Heart left ventricle (tissue), 16 donors: ENCODE data around the gene KDM7A. TPM values are rescaled to one million over a fixed set of nuclear protein-coding genes. Genes with fewer than 3 reads are reported as not detected.

Experiments used
- ATAC-seq, 4 donors: fragments of 200-7000 bp; cut with Tn5 transposase; one replicate each; pipeline ENCODE4 v1.9.1; 2020 to 2022; ENCODE audit warnings: moderate library complexity in 4 of 4, mild to moderate bottlenecking in 3 of 4, moderate number of reproducible peaks in 1 of 4
- DNase-seq, 5 donors: peaks; one replicate each; pipeline ENCODE4 v3.0.0-alpha.2; 2020
- H3K27ac ChIP-seq, 12 donors: fragments of 200-600 bp; sonication (generic) in 4 of 12; one replicate each; pipeline versions ENCODE4 v1.5.0 to v1.8.0; 2016 to 2022; ENCODE audit warnings: mild to moderate bottlenecking in 2 of 12
- H3K27me3 ChIP-seq, 9 donors: fragments of 200-600 bp; sonication (generic) in 2 of 9; one replicate each; pipeline versions ENCODE4 v1.5.1 to v1.8.0; 2016 to 2022; ENCODE audit warnings: mild to moderate bottlenecking in 3 of 9
- H3K36me3 ChIP-seq, 9 donors: fragments of 200-600 bp; sonication (generic) in 2 of 9; one replicate each; pipeline versions ENCODE4 v1.5.0 to v1.8.0; 2018 to 2022; ENCODE audit warnings: mild to moderate bottlenecking in 2 of 9
- H3K4me1 ChIP-seq, 12 donors: fragments of 200-600 bp; sonication (generic) in 4 of 12; one replicate each; pipeline versions ENCODE4 v1.5.0 to v1.8.0; 2016 to 2022; ENCODE audit warnings: mild to moderate bottlenecking in 3 of 12
- H3K4me3 ChIP-seq, 12 donors: fragments of 200-600 bp; sonication (generic) in 4 of 12; one replicate each; pipeline versions ENCODE4 v1.5.0 to v1.8.0; 2017 to 2022; ENCODE audit warnings: mild to moderate bottlenecking in 9 of 12, moderate library complexity in 4 of 12
- H3K9me3 ChIP-seq, 12 donors: fragments of 200-600 bp; sonication (generic) in 4 of 12; one replicate each; pipeline versions ENCODE4 v1.5.0 to v1.8.0; 2016 to 2022; ENCODE audit warnings: mild to moderate bottlenecking in 1 of 12
- POLR2A ChIP-seq, 2 donors: fragments of 450-650 bp; IDR thresholded peaks; one replicate each; pipeline ENCODE4 v1.6.1; 2017; ENCODE audit warnings: antibody characterized with exemption in 2 of 2, mild to moderate bottlenecking in 2 of 2, moderate library complexity in 2 of 2
- WGBS, 4 donors: extraction: QIAGEN DNeasy Blood & Tissue Kit in 2 of 4; methylation state at CpG; one replicate each; pipeline versions ENCODE4 v1.1.5 to v1.1.7; 2013 to 2018; 5-methylcytosine and 5-hydroxymethylcytosine counted together
- intact Hi-C, 10 donors: fragments of 100-400 bp; cut with DNase I; formaldehyde crosslinking; loops; one replicate each; pipeline versions ENCODE4 v1.11.1 to v1.14.2; 2022
- polyA plus RNA-seq, 2 donors: library from polyadenylated mRNA; stranded (reverse); fragments of 200-250 nt; gene quantifications; one replicate each; pipeline ENCODE4 v1.2.3, GENCODE V29; 2013
- total RNA-seq, 9 donors: library from RNA; depleted of rRNA in 2 of 9; stranded (reverse); fragments of >200 nt in 2 of 9; fragmentation: NEBNext Ultra II Directional in 3 of 9; extraction: Animal tissue kit (Norgen Biotek cat#: 25700) in 3 of 9; gene quantifications; one replicate each; pipeline versions ENCODE4 v1.1.0 to v1.2.4, GENCODE V29; 2016 to 2023
- TF ChIP-seq, protein P1 (sequence below), 12 donors: fragments of 200-600 bp; sonication (generic) in 4 of 12; IDR thresholded peaks; one replicate each; pipeline versions ENCODE4 v1.5.0 to v1.8.0; 2018 to 2022; ENCODE audit warnings: antibody characterized with exemption in 12 of 12, mild to moderate bottlenecking in 5 of 12
- donor health status: ischemic (EF 13 %, LVEDD 7.1; RV severe dilation, severe dysfunction).
- donor health status: healthy with polysubstance abuse.
- donor health status: DM: no; HTN: yes; CAD: no.
- donor health status: DM: no; HTN: no; CAD: no.
- donor health status: ischemic (EF 25% LVEDD 6.9; RV normal size, moderate dysfunction).
- donor health status: ischemic (EF 25% LVEDD 5.7; RV mildly dilated, moderate dysfunction).
- donor health status: healthy.
- donor health status: DM: yes; HTN: yes; CAD: no.
- donor health status: ischemic (EF 35%, LVEDD 5.7; RV mildly dilated, moderate dysfunction).
- donor health status: nonischemic (EF 11% LVEDD 7.7; RV severe dilation, severe dysfunction).
- donor health status: DM: yes; HTN: yes; CAD: no.
- donor health status: PGD.
- donor health status: ischemic (EF 29% LVEDD 5.4; RV normal size, mild dysfunction).
- donor health status: nonischemic (EF 23%, LVEDD 6.1; RV moderate dilation, normal function).

Gene KDM7A
- total and polyA plus RNA-seq, 11 donors: 3.0 to 18.7 (median 9.1) TPM

DNA sequence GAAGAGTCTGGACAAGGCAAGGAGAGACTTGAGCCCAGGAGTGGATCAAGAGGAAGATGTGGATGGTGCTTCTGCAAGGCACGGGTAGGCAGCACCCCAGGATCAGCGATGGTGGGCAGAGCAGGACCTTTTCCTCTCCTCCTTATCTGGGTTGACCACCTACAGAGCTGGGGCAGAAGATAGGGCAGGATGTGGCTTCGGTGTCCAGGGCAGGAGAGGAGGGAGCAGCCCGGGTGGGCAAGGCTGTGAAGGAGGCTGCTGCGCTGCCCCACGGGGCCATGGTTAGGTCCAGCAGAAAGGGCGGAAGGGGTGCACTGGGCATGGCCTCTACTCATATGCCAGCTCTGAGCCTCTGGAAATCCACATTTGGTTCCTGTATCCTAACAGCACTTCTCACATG is 94.0 kb downstream of the KDM7A start:
- peak in 1 of 4 donors; percentile 9 for ATAC-seq
- TF ChIP-seq, protein P1, sequence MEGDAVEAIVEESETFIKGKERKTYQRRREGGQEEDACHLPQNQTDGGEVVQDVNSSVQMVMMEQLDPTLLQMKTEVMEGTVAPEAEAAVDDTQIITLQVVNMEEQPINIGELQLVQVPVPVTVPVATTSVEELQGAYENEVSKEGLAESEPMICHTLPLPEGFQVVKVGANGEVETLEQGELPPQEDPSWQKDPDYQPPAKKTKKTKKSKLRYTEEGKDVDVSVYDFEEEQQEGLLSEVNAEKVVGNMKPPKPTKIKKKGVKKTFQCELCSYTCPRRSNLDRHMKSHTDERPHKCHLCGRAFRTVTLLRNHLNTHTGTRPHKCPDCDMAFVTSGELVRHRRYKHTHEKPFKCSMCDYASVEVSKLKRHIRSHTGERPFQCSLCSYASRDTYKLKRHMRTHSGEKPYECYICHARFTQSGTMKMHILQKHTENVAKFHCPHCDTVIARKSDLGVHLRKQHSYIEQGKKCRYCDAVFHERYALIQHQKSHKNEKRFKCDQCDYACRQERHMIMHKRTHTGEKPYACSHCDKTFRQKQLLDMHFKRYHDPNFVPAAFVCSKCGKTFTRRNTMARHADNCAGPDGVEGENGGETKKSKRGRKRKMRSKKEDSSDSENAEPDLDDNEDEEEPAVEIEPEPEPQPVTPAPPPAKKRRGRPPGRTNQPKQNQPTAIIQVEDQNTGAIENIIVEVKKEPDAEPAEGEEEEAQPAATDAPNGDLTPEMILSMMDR (IDR thresholded peaks at IDR 0.05): no peak
- TF ChIP-seq POLR2A (IDR thresholded peaks at IDR 0.05): no peak

DNA sequence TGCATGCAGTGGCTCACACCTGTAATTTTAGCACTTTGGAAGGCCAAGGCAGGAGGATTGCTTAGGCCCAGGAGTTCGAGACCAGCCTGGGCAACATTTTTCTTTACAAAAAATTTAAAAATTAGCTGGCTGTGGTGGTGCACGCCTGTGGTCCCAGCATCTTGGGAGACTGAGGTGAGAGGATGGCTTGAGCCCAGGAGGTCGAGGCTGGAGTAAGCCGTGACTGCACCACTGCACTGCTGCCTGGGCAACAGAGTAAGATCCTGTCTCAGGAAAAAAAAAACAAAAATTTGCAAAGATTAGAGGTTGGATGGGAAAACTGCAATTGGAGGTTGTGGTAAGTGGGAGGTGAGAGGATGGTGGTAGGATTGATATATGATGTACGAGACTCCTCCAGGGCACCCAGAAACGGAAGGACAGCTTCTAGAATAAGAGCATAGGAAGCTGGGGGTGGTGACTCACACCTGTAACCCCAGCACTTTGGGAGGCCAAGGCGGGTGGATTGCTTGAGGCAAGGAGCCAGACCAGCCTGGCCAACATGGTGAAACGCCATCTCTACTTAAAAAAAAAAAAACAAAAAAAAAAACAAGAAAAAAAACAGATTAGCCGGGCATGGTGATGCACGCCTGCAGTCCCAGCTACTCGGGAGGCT is 94.9 kb downstream of the KDM7A start:
- Histone ChIP-seq H3K4me1 (peaks cover 0 to 16% (median 0%) of the 10 kb centered on the region in 12 donors), H3K36me3 (peaks cover 0 to 7% (median 0%) of the 10 kb centered on the region in 9 donors), H3K27me3 (no peaks in the 10 kb centered on the region), H3K27ac (no peak overlapping the region), H3K4me3 (no peak overlapping the region), H3K9me3 (no peaks in the 10 kb centered on the region)
- TF ChIP-seq, protein P1 (IDR thresholded peaks at IDR 0.05): no peak
- no peak for TF ChIP-seq POLR2A (IDR thresholded peaks at IDR 0.05)
- intact Hi-C loops: no loop called here
- DNase-seq (no peak), ATAC-seq (no peak)
- 89 to 96% (median 93%) methylated on average over 11 of the region's 11 CpGs for WGBS, 4 donors

More for the DNA sequence above, 94.0 kb downstream of the KDM7A start:
- intact Hi-C loops: no loop called here
- 80 to 88% (median 84%) methylated on average over 7 of the region's 7 CpGs for WGBS, 4 donors
- Histone ChIP-seq H3K9me3 (no peaks in the 10 kb centered on the region), H3K36me3 (peaks cover 0 to 15% (median 4%) of the 10 kb centered on the region in 9 donors), H3K4me3 (no peak overlapping the region), H3K27me3 (no peaks in the 10 kb centered on the region), H3K27ac (no peak overlapping the region), H3K4me1 (peaks cover 0 to 16% (median 0%) of the 10 kb centered on the region in 12 donors)
- DNase-seq: no peak

DNA sequence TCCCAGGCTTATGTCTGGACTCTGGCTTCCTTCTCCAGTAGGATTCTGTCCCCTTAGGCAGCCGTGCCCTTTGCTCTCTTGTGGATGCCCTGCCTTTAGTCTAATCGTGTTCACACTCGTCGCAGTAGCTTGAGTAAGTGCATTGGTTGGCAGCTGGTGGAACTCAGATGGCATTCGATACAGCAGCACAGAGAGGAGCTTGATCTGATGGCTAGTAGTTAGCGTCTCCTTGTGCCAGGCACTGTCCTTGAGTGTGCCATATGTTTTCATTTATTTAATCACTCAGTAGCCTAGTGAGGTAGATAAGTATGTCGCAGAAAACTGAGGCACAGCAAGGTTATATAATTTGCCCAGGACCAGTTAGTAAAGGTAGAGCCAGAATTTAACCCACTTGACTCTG is 95.9 kb downstream of the KDM7A start:
- intact Hi-C loops: no loop called here
- Histone ChIP-seq H3K27ac (no peak overlapping the region), H3K4me1 (peaks cover 0 to 16% (median 0%) of the 10 kb centered on the region in 12 donors), H3K9me3 (no peaks in the 10 kb centered on the region), H3K4me3 (no peak overlapping the region), H3K27me3 (no peaks in the 10 kb centered on the region), H3K36me3 (peaks cover 0 to under 1% (median 0%) of the 10 kb centered on the region in 9 donors)
- WGBS, 4 donors: 62 to 72% (median 67%) methylated on average over 7 of the region's 7 CpGs
- TF ChIP-seq, protein P1 (IDR thresholded peaks at IDR 0.05): no peak
- no peak for TF ChIP-seq POLR2A (IDR thresholded peaks at IDR 0.05)
- ATAC-seq: no peak
- no peak for DNase-seq

DNA sequence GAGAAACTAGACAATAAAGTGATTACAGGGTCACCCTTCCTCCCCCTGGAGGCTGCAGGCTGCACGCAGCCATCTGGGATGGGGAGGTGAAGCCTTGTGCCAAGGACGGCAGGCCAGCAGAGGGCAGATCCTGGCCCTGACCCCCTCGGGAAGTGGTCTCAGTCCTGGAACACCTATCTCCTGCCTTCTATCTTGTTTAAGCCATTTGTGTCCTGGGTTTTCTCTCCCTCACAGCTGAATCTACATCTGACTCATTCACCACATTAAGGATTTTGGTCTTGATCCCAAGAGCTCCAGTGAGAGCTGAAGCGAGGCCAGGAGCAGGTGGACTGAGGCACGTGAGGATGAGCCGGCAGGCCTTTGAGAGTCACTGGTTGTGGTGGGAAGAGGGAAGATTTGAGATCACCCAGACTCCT is 97.7 kb downstream of the KDM7A start:
- Histone ChIP-seq H3K4me1 (peaks cover 0 to 6% (median 0%) of the 10 kb centered on the region in 12 donors), H3K4me3 (no peak overlapping the region), H3K9me3 (no peaks in the 10 kb centered on the region), H3K36me3 (no peaks in the 10 kb centered on the region), H3K27me3 (no peaks in the 10 kb centered on the region), H3K27ac (no peak overlapping the region)
- 38 to 54% (median 48%) methylated on average over 6 of the region's 6 CpGs for WGBS, 4 donors
- peak in 3 of 4 donors; percentile 32 to 58 (median 48) for ATAC-seq
- TF ChIP-seq, protein P1 (IDR thresholded peaks at IDR 0.05): peak in 5 of 12 donors; percentile 12 to 45 (median 36)
- no peak for TF ChIP-seq POLR2A (IDR thresholded peaks at IDR 0.05)
- no peak for DNase-seq
- intact Hi-C loops: no loop called here
